ENCODE results near the gene CNIH4. TPM values are rescaled to one million over a fixed set of nuclear protein-coding genes. Genes with fewer than 3 reads are reported as not detected.

The CNIH4 gene
- total RNA-seq, 1 donor from 2014 or later, result 68.0 TPM

- Mint-ChIP-seq H3K9me3 (ENCODE audit: unreplicated experiment) (no peaks in the 10 kb centered on the region), H3K27ac (ENCODE audit: unreplicated experiment) (peak overlapping the region; percentile 48), H3K4me1 (ENCODE audit: low read depth, unreplicated experiment) (peaks cover 21% of the 10 kb centered on the region), H3K36me3 (ENCODE audit: low read depth, unreplicated experiment) (peaks cover 9% of the 10 kb centered on the region), H3K27me3 (ENCODE audit: low read depth, unreplicated experiment) (no peaks in the 10 kb centered on the region), H3K4me3 (ENCODE audit: unreplicated experiment) (no peak overlapping the region)
- FAIRE-seq (no peak), DNase-seq (ENCODE audit: low read depth) (peak; percentile 60)
- Histone ChIP-seq H4K20me1 (ENCODE audit: insufficient read depth, low read length) (peaks cover 61% of the 10 kb centered on the region), H3K9ac (ENCODE audit: low read length) (no peak overlapping the region), H3K4me3 (ENCODE audit: insufficient read depth, low read depth, low read length) (no peak overlapping the region), H3K36me3 (ENCODE audit: insufficient read depth, low read length) (peaks cover 63% of the 10 kb centered on the region), H3K4me1 (ENCODE audit: insufficient read depth, low read length) (peaks cover 20% of the 10 kb centered on the region), H3K27me3 (ENCODE audit: insufficient read depth, low read length) (no peaks in the 10 kb centered on the region), H3K4me2 (ENCODE audit: low read length) (peak overlapping the region; percentile 8), H3K27ac (ENCODE audit: low read depth, low read length) (no peak overlapping the region), H3K9me3 (ENCODE audit: insufficient read depth, low read depth, low read length) (no peaks in the 10 kb centered on the region), H3K79me2 (ENCODE audit: insufficient read depth, low read length) (peaks cover 30% of the 10 kb centered on the region), H2AFZ (ENCODE audit: low read depth, low read length) (no peak overlapping the region)
- TF ChIP-seq EZH2 (IDR thresholded peaks at IDR 0.05; ENCODE audit: insufficient read depth, low read length) (no peak), CTCF (IDR thresholded peaks at IDR 0.05; ENCODE audit: insufficient read depth, low read depth, low read length) (no peak)
Measured at GRCh38 chr1:224407571-224408293, 51.1 kb downstream of the CNIH4 start.

- H3K9me3 ChIP-seq (ENCODE audit: insufficient read depth, low read depth, low read length), result no peaks in the 10 kb centered on the region
- no peak for TF ChIP-seq EZH2 (IDR thresholded peaks at IDR 0.05; ENCODE audit: insufficient read depth, low read length)
- TF ChIP-seq CTCF (IDR thresholded peaks at IDR 0.05; ENCODE audit: insufficient read depth, low read depth, low read length), result no peak
- peaks cover 61% of the 10 kb centered on the region for H3K36me3 ChIP-seq (ENCODE audit: insufficient read depth, low read length)
- no peak overlapping the region for H3K4me2 ChIP-seq (ENCODE audit: low read length)
- FAIRE-seq, result no peak
- no peaks in the 10 kb centered on the region for H3K9me3 Mint-ChIP-seq (ENCODE audit: unreplicated experiment)
- no peak overlapping the region for H3K4me3 ChIP-seq (ENCODE audit: insufficient read depth, low read depth, low read length)
- H3K79me2 ChIP-seq (ENCODE audit: insufficient read depth, low read length), result peaks cover 30% of the 10 kb centered on the region
- DNase-seq (ENCODE audit: low read depth), result no peak
- no peak overlapping the region for H3K27ac Mint-ChIP-seq (ENCODE audit: unreplicated experiment)
- H3K27ac ChIP-seq (ENCODE audit: low read depth, low read length), result no peak overlapping the region
- H3K36me3 Mint-ChIP-seq (ENCODE audit: low read depth, unreplicated experiment), result peaks cover 9% of the 10 kb centered on the region
- H3K9ac ChIP-seq (ENCODE audit: low read length), result no peak overlapping the region
- H3K4me3 Mint-ChIP-seq (ENCODE audit: unreplicated experiment), result no peak overlapping the region
- no peaks in the 10 kb centered on the region for H3K27me3 ChIP-seq (ENCODE audit: insufficient read depth, low read length)
- H2AFZ ChIP-seq (ENCODE audit: low read depth, low read length), result no peak overlapping the region
- no peaks in the 10 kb centered on the region for H3K27me3 Mint-ChIP-seq (ENCODE audit: low read depth, unreplicated experiment)
- H3K4me1 ChIP-seq (ENCODE audit: insufficient read depth, low read length), result peaks cover 20% of the 10 kb centered on the region
- H4K20me1 ChIP-seq (ENCODE audit: insufficient read depth, low read length), result peaks cover 61% of the 10 kb centered on the region
- H3K4me1 Mint-ChIP-seq (ENCODE audit: low read depth, unreplicated experiment), result peaks cover 21% of the 10 kb centered on the region
Measured at GRCh38 chr1:224408294-224408590, 51.6 kb downstream of the CNIH4 start.

GRCh38 chr1:224411766-224412165, 55.1 kb downstream of the CNIH4 start:
- no peak for FAIRE-seq
- Mint-ChIP-seq H3K9me3 (ENCODE audit: unreplicated experiment) (no peaks in the 10 kb centered on the region), H3K36me3 (ENCODE audit: low read depth, unreplicated experiment) (peaks cover 7% of the 10 kb centered on the region), H3K27ac (ENCODE audit: unreplicated experiment) (peak overlapping the region; percentile 62), H3K27me3 (ENCODE audit: low read depth, unreplicated experiment) (no peaks in the 10 kb centered on the region), H3K4me1 (ENCODE audit: low read depth, unreplicated experiment) (peaks cover 12% of the 10 kb centered on the region), H3K4me3 (ENCODE audit: unreplicated experiment) (no peak overlapping the region)
- Histone ChIP-seq H2AFZ (ENCODE audit: low read depth, low read length) (no peak overlapping the region), H3K9me3 (ENCODE audit: insufficient read depth, low read depth, low read length) (no peaks in the 10 kb centered on the region), H3K27me3 (ENCODE audit: insufficient read depth, low read length) (no peaks in the 10 kb centered on the region), H3K36me3 (ENCODE audit: insufficient read depth, low read length) (peaks cover 49% of the 10 kb centered on the region), H3K9ac (ENCODE audit: low read length) (no peak overlapping the region), H3K4me1 (ENCODE audit: insufficient read depth, low read length) (peaks cover 13% of the 10 kb centered on the region), H3K4me2 (ENCODE audit: low read length) (no peak overlapping the region), H3K4me3 (ENCODE audit: insufficient read depth, low read depth, low read length) (no peak overlapping the region), H4K20me1 (ENCODE audit: insufficient read depth, low read length) (peaks cover 49% of the 10 kb centered on the region), H3K27ac (ENCODE audit: low read depth, low read length) (no peak overlapping the region), H3K79me2 (ENCODE audit: insufficient read depth, low read length) (peaks cover 21% of the 10 kb centered on the region)
- peak; percentile 44 for DNase-seq (ENCODE audit: low read depth)
- no peak for TF ChIP-seq CTCF (IDR thresholded peaks at IDR 0.05; ENCODE audit: insufficient read depth, low read depth, low read length)
- TF ChIP-seq EZH2 (IDR thresholded peaks at IDR 0.05; ENCODE audit: insufficient read depth, low read length), result no peak

All from astrocyte (in vitro differentiated cells and primary cell).